HepG2 (cell line): ENCODE results near the gene FGL2. TPM values are rescaled to one million over a fixed set of nuclear protein-coding genes. Genes with fewer than 3 reads are reported as not detected.
"Not testable (repeated sequence)": the region's sequence is repeated elsewhere in the genome, so short reads cannot be mapped to it uniquely, and the experiment has no call there.

Source experiments
- ATAC-seq: fragments of 200-7000 bp; cut with Tn5 transposase; 3 replicates; pipeline ENCODE4 v1.9.1; 2020; ENCODE audit warnings: mild to moderate bottlenecking, moderate library complexity
- BruUV-seq: library from RNA; stranded (reverse); fragments of 400-500 nt; replicated peaks from 2 replicates; lab custom pipeline; 2021; lab: Mats Ljungman, UMichigan
- CTCF ChIA-PET: fragments of 300-600 bp; formaldehyde crosslinking; extraction: SDS; loops from one replicate; lab custom pipeline; 2021; ENCODE audit warnings: low total read pairs, inconsistent platforms, low intra/inter-chr PET ratio; lab: Yijun Ruan, JAX
- POLR2A ChIA-PET: fragments of 350-600 bp; sonication (Branson Sonifier 250); formaldehyde crosslinking; loops from one replicate; lab custom pipeline; 2020; ENCODE audit warnings: antibody characterized with exemption, inconsistent platforms; lab: Yijun Ruan, JAX
- DNase-seq: peaks from one replicate; pipeline ENCODE4 v3.0.0-alpha.2; 2015; ENCODE audit warnings: low spot score
- FAIRE-seq: peaks from 3 replicates; lab custom pipeline; 2011; peaks lifted over from hg19 to GRCh38; lab: Jason Lieb, UNC
- H2AFZ ChIP-seq: one replicate; pipeline ENCODE4 v1.6.1; 2011; ENCODE audit warnings: low read length, inconsistent platforms
- H3K27ac ChIP-seq: fragments of 300-600 bp; 3 replicates; pipeline ENCODE4 v1.8.0; 2011; ENCODE audit warnings: mixed run types, mild to moderate bottlenecking, mixed read lengths, low read length, inconsistent platforms; ENCODE audit not compliant: insufficient read depth; ENCODE audit errors: extremely low read length
- H3K27me3 ChIP-seq, 2 experiments: fragments of 200-600 bp in 1 of 2; 2 replicates in 1 of 2; 3 replicates in 1 of 2; pipeline versions ENCODE4 v1.6.0 to v1.8.0; 2011; ENCODE audit warnings: low read length in 2 of 2, mild to moderate bottlenecking in 2 of 2, moderate library complexity in 2 of 2, inconsistent platforms in 1 of 2; ENCODE audit not compliant: insufficient read depth in 2 of 2, control insufficient read depth in 1 of 2
- H3K36me3 ChIP-seq, 2 experiments: fragments of 200-600 bp in 1 of 2; replicated peaks in 1 of 2; 2 replicates in 1 of 2; 3 replicates in 1 of 2; pipeline versions ENCODE4 v1.5.1 to v1.8.0; 2011; ENCODE audit warnings: low read length in 2 of 2, inconsistent platforms in 1 of 2; ENCODE audit not compliant: insufficient read depth in 2 of 2, control insufficient read depth in 1 of 2
- H3K4me1 ChIP-seq: 2 replicates; pipeline ENCODE4 v1.5.1; 2012; ENCODE audit warnings: low read length, inconsistent platforms; ENCODE audit not compliant: insufficient read depth
- H3K4me2 ChIP-seq: 2 replicates; pipeline ENCODE4 v1.6.0; 2011; ENCODE audit warnings: low read depth, low read length, inconsistent platforms
- H3K4me3 ChIP-seq, 3 experiments: fragments of 200-600 bp in 1 of 3; sonication (generic), shearing (Covaris generic) in 1 of 3; replicated peaks in 1 of 3; 2 replicates each; pipeline ENCODE4 v1.5.1; 2011 to 2016; ENCODE audit warnings: low read length in 3 of 3, inconsistent platforms in 2 of 3, low read depth in 2 of 3, mild to moderate bottlenecking in 2 of 3, control low read depth in 1 of 3, mixed read lengths in 1 of 3; ENCODE audit not compliant: insufficient read depth in 1 of 3
- H3K79me2 ChIP-seq: one replicate; pipeline ENCODE4 v1.6.1; 2011; ENCODE audit warnings: low read length, inconsistent platforms; ENCODE audit not compliant: insufficient read depth
- H3K9ac ChIP-seq: 2 replicates; pipeline ENCODE4 v1.6.0; 2011; ENCODE audit warnings: mild to moderate bottlenecking, low read depth, low read length, inconsistent platforms; ENCODE audit not compliant: insufficient read depth
- H3K9me3 ChIP-seq: 2 replicates; pipeline ENCODE4 v1.5.1; 2012; ENCODE audit warnings: mild to moderate bottlenecking, low read length
- H4K20me1 ChIP-seq: 2 replicates; pipeline ENCODE4 v1.6.0; 2011; ENCODE audit warnings: inconsistent platforms, mild to moderate bottlenecking, low read length, moderate library complexity; ENCODE audit not compliant: insufficient read depth
- POGZ ChIP-seq: sonication (generic); formaldehyde crosslinking; IDR thresholded peaks from 2 replicates; pipeline ENCODE4 v1.4.0; 2020; ENCODE audit warnings: mild to moderate bottlenecking, missing genetic modification reagents
- SRSF1 ChIP-seq: fragments of 200-400 bp; formaldehyde crosslinking; optimal IDR thresholded peaks from 2 replicates; pipeline ENCODE3; 2017; ENCODE audit warnings: mild to moderate bottlenecking, low read depth, low read length, moderate library complexity
- TCF7 ChIP-seq: sonication (generic); IDR thresholded peaks from 2 replicates; pipeline ENCODE4 v1.6.1; 2016; ENCODE audit warnings: antibody characterized with exemption, low read depth
- ZNF263 ChIP-seq: sonication (generic); formaldehyde crosslinking; IDR thresholded peaks from 2 replicates; pipeline ENCODE4 v1.4.0; 2020; ENCODE audit warnings: missing genetic modification reagents
- WGBS: methylation state at CpG from one replicate; pipeline ENCODE4 v1.1.6; 2017; ENCODE audit warnings: low lambda C conversion rate; 5-methylcytosine and 5-hydroxymethylcytosine counted together
- in situ Hi-C: cut with HindIII; loops from 2 replicates; pipeline ENCODE4 v1.10.0; 2017; ENCODE audit warnings: low pct_unique_long_range_greater_than_20kb; ENCODE audit not compliant: extremely low pct_ligation_motif_present
- intact Hi-C: fragments of 100-400 bp; cut with micrococcal nuclease; formaldehyde crosslinking; loops from one replicate; pipeline ENCODE4 v1.10.0; 2022; ENCODE audit not compliant: unreplicated experiment
- polyA plus RNA-seq, 8 experiments: library from polyadenylated mRNA; depleted of rRNA in 3 of 8; stranded (reverse) in 7 of 8; unstranded in 1 of 8; fragments of >200 nt; fragmentation: Illumina TruSeq in 4 of 8; extraction: Trizol in 4 of 8; gene quantifications; 2 replicates each; pipeline versions ENCODE4 v1.2.1 to v1.2.3, GENCODE V29; 2011 to 2016; ENCODE audit warnings: low read depth in 4 of 8, missing spikeins in 1 of 8, mixed read lengths in 1 of 8; ENCODE audit not compliant: insufficient read depth in 1 of 8
- total RNA-seq, 5 experiments: library from RNA; depleted of rRNA; stranded (reverse); fragments of >200 nt; fragmentation: Illumina TruSeq; extraction: Trizol; gene quantifications; 2 replicates each; pipeline ENCODE4 v1.2.3, GENCODE V29; 2016; ENCODE audit warnings: low read depth in 1 of 5
- TF ChIP-seq, protein P1 (sequence below): sonication (generic); formaldehyde crosslinking; IDR thresholded peaks from 2 replicates; pipeline ENCODE4 v1.4.0; 2020; ENCODE audit warnings: mild to moderate bottlenecking, missing genetic modification reagents
- TF ChIP-seq, protein P2 (sequence below): sonication (generic); formaldehyde crosslinking; conservative IDR thresholded peaks from 2 replicates; pipeline ENCODE4 v1.4.0; 2020; ENCODE audit warnings: mild to moderate bottlenecking, missing genetic modification reagents, moderate library complexity

Gene FGL2
- total and polyA plus RNA-seq, 2 of the 13 experiments (the other 11 are each of a cell fraction or from before 2014, with no cell fraction given) = 0.04 to 0.15 TPM

DNA sequence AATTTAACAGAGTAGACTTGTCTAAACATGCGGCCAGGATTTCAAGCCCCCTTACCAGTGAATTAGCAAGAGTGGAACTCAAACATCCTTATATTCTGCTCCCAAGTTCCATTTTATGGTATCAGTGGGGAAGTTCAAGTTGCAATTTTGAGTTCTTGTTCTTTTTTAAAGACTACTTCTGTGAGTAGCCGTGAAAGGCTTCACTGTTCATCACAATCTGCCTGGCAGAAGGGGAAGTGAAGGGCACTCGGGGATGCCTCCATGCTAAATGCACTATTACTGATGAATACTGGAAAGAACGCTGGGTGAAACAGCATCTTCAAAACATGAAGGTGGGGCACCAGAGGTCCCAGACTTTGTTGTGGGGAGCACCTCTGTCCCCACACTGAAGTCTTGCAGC is 22.4 kb upstream of the FGL2 start (continued):
- TF ChIP-seq, protein P1, sequence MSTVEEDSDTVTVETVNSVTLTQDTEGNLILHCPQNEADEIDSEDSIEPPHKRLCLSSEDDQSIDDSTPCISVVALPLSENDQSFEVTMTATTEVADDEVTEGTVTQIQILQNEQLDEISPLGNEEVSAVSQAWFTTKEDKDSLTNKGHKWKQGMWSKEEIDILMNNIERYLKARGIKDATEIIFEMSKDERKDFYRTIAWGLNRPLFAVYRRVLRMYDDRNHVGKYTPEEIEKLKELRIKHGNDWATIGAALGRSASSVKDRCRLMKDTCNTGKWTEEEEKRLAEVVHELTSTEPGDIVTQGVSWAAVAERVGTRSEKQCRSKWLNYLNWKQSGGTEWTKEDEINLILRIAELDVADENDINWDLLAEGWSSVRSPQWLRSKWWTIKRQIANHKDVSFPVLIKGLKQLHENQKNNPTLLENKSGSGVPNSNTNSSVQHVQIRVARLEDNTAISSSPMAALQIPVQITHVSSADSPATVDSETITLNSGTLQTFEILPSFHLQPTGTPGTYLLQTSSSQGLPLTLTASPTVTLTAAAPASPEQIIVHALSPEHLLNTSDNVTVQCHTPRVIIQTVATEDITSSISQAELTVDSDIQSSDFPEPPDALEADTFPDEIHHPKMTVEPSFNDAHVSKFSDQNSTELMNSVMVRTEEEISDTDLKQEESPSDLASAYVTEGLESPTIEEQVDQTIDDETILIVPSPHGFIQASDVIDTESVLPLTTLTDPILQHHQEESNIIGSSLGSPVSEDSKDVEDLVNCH (CRISPR knock-in tag) = no peak
- no peak for TF ChIP-seq ZNF263 (CRISPR knock-in tag)
- no peak for TF ChIP-seq SRSF1

DNA sequence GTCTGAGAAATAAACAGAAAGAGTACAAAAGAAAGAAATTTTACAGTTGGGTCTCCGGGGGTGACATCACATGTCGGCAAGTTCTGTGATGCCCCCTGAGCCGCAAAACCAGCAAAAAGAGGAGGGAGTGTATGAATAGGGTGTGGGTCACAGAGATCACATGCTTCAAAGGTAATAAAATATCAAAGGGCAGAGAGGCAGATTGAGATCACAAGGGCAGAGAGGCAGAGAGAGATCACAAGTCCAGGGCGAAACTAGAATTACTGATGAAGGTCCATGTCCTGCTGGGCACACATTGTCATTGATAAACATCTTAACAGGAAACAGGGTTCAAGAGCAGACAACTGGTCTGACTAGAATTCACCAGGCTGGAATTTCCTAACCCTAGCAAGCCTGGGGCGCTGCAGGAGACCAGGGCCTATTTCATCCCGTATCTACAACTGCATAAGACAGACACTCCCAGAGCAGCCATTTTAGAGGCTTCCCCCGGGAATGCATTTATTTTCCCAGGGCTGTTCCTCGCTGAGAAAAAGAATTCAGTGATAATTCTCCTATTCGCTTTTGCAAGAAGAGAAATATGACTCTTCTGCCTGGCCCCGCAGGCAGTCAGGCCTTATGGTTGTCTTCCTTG is 20.2 kb upstream of the FGL2 start:
- H3K27me3 ChIP-seq, FAIRE-seq, H4K20me1 ChIP-seq, H3K9ac ChIP-seq, H2AFZ ChIP-seq, POLR2A ChIA-PET, H3K27ac ChIP-seq, CTCF ChIA-PET, H3K36me3 ChIP-seq, BruUV-seq, in situ Hi-C loops, ATAC-seq, H3K9me3 ChIP-seq, H3K4me2 ChIP-seq, H3K4me3 ChIP-seq, intact Hi-C loops, H3K79me2 ChIP-seq: not testable (repeated sequence)
- TF ChIP-seq, protein P2, sequence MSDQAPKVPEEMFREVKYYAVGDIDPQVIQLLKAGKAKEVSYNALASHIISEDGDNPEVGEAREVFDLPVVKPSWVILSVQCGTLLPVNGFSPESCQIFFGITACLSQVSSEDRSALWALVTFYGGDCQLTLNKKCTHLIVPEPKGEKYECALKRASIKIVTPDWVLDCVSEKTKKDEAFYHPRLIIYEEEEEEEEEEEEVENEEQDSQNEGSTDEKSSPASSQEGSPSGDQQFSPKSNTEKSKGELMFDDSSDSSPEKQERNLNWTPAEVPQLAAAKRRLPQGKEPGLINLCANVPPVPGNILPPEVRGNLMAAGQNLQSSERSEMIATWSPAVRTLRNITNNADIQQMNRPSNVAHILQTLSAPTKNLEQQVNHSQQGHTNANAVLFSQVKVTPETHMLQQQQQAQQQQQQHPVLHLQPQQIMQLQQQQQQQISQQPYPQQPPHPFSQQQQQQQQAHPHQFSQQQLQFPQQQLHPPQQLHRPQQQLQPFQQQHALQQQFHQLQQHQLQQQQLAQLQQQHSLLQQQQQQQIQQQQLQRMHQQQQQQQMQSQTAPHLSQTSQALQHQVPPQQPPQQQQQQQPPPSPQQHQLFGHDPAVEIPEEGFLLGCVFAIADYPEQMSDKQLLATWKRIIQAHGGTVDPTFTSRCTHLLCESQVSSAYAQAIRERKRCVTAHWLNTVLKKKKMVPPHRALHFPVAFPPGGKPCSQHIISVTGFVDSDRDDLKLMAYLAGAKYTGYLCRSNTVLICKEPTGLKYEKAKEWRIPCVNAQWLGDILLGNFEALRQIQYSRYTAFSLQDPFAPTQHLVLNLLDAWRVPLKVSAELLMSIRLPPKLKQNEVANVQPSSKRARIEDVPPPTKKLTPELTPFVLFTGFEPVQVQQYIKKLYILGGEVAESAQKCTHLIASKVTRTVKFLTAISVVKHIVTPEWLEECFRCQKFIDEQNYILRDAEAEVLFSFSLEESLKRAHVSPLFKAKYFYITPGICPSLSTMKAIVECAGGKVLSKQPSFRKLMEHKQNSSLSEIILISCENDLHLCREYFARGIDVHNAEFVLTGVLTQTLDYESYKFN = 0 out of 2 replicates have a peak, but pooled peaks have one; percentile 16
- TF ChIP-seq TCF7 (peak; percentile 16; the same call in 1 of the 2 replicates), POGZ (0 out of 2 replicates have a peak, but pooled peaks have one; percentile 22)
- DNase-seq = peak; percentile 13
- peaks cover 12% of the 10 kb centered on the region; the same call in 1 of the 2 replicates for H3K4me1 ChIP-seq
- WGBS = 78% methylated on average over 10 of the region's 10 CpGs
